Measurements from ENCODE around the gene NOD2.

Gene NOD2

GRCh38 chr16:50712956-50713355, 19.6 kb downstream of the NOD2 start:
- no peak for DNase-seq (ENCODE audit: low read depth, low spot score)
- no peak overlapping the region for H3K4me3 ChIP-seq (ENCODE audit: low read depth, low read length)
- in situ Hi-C loops (cut with HindIII; ENCODE audit: low sequenced_read_pairs) = no loop called here
- TF ChIP-seq, protein P1, sequence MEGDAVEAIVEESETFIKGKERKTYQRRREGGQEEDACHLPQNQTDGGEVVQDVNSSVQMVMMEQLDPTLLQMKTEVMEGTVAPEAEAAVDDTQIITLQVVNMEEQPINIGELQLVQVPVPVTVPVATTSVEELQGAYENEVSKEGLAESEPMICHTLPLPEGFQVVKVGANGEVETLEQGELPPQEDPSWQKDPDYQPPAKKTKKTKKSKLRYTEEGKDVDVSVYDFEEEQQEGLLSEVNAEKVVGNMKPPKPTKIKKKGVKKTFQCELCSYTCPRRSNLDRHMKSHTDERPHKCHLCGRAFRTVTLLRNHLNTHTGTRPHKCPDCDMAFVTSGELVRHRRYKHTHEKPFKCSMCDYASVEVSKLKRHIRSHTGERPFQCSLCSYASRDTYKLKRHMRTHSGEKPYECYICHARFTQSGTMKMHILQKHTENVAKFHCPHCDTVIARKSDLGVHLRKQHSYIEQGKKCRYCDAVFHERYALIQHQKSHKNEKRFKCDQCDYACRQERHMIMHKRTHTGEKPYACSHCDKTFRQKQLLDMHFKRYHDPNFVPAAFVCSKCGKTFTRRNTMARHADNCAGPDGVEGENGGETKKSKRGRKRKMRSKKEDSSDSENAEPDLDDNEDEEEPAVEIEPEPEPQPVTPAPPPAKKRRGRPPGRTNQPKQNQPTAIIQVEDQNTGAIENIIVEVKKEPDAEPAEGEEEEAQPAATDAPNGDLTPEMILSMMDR (IDR thresholded peaks at IDR 0.05; ENCODE audit: low read depth, low read length) = no peak

DNA sequence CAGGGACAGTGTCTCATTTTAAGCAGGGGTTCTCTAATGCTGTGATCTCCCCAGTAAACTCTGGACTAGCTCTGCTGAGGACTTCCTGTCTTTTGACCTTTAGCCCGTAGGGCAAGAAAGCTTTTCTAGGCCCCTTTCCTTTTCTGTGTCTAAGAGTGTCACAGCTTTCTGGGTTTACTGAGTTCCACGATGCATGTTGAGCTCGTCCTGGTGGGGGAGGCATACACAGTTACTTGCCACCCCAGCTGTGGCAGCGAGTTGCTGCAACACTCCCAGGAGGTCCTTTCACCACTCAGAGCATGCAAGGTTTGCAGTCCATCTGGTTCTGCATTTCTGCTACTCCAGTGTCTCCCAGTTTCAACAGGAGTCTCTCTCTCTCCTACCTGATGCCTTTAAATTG, 23.7 kb downstream of the NOD2 start:
- TF ChIP-seq, protein P1 (IDR thresholded peaks at IDR 0.05; ENCODE audit: low read depth, low read length) = no peak
- no peak overlapping the region for H3K4me3 ChIP-seq (ENCODE audit: low read depth, low read length)
- no peak for DNase-seq (ENCODE audit: low read depth, low spot score)
- in situ Hi-C loops (cut with HindIII; ENCODE audit: low sequenced_read_pairs) = no loop called here

DNA sequence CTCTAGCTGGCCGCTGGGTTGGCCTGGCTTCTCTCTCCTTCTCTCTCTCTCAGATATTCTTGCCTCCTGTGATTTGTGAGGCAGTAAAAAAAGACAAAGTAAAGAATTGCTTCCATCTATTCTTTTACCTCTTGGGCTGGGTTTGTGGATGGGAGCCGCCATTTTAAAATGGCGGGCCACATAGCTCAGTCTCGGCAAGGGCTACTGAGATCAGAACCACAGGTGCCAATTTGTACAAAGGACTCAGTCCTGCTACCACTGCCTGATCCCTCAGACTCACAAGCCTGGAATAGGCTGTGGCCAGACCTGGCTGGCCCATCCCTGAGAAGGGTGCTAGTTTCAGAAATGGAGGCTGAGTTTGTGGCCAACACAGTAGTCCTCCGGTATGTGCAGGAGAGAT, 24.1 kb downstream of the NOD2 start:
- H3K4me3 ChIP-seq (ENCODE audit: low read depth, low read length) = no peak overlapping the region
- no peak for DNase-seq (ENCODE audit: low read depth, low spot score)
- in situ Hi-C loops (cut with HindIII; ENCODE audit: low sequenced_read_pairs) = no loop called here
- TF ChIP-seq, protein P1 (IDR thresholded peaks at IDR 0.05; ENCODE audit: low read depth, low read length) = no peak

DNA sequence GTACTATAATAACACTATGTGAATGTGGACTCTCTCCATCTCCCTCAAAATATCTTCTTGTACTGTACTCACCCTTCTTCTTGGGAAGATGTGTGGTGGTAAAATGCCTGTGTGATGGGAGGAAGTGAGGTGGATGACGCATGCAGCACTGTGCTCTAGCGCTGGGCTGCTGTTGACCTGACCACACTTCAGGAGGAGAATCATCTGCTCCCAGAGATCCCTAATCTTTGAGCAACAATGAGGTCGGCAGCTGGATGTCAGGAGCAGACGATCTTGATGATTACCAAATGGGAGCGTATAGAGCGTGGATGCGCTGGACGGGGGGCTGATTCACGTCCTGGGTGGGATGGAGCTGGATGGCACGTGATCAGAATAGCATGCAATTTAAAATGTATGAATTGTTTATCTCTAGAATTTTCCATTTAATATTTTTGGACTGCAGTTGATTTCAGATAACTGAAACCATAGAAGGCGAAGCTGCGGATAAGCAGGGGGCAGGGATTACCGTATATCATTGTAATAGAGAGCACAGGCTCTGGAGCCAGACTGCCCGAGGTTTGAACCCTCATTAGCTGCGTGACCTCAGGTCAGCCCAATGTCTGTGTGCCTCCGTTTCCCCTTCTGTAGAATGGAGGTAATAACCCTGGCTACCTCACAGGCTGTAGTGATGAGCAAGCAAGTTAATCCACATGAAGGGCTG, 24.8 kb downstream of the NOD2 start:
- in situ Hi-C loops (cut with HindIII; ENCODE audit: low sequenced_read_pairs) = no loop called here
- H3K4me3 ChIP-seq (ENCODE audit: low read depth, low read length) = no peak overlapping the region
- DNase-seq (ENCODE audit: low read depth, low spot score) = no peak
- TF ChIP-seq, protein P1 (IDR thresholded peaks at IDR 0.05; ENCODE audit: low read depth, low read length) = no peak

GRCh38 chr16:50718761-50719400, 25.5 kb downstream of the NOD2 start:
- in situ Hi-C loops (cut with HindIII; ENCODE audit: low sequenced_read_pairs) = no loop called here

GRCh38 chr16:50719401-50720337, 26.3 kb downstream of the NOD2 start:
- TF ChIP-seq, protein P1 (IDR thresholded peaks at IDR 0.05; ENCODE audit: low read depth, low read length) = no peak
- no peak overlapping the region for H3K4me3 ChIP-seq (ENCODE audit: low read depth, low read length)
- no peak for DNase-seq (ENCODE audit: low read depth, low spot score)
- in situ Hi-C loops (cut with HindIII; ENCODE audit: low sequenced_read_pairs) = no loop called here

More at GRCh38 chr16:50718761-50719400, 25.5 kb downstream of the NOD2 start:
- no peak for DNase-seq (ENCODE audit: low read depth, low spot score)
- no peak overlapping the region for H3K4me3 ChIP-seq (ENCODE audit: low read depth, low read length)
- TF ChIP-seq, protein P1 (IDR thresholded peaks at IDR 0.05; ENCODE audit: low read depth, low read length) = no peak
